GM12878 (cell line): ENCODE results near the gene COA1. TPM values are rescaled to one million over a fixed set of nuclear protein-coding genes. Genes with fewer than 3 reads are reported as not detected.

ENCODE experiments used
- EP300 ChIP-seq, 2 experiments: fragments of 150-350 bp in 1 of 2; IDR thresholded peaks; 2 replicates each; pipeline ENCODE4 v1.6.1; 2011 to 2012; ENCODE audit warnings: low read depth in 2 of 2, low read length in 2 of 2, borderline replicate concordance in 1 of 2, improper control_type of control experiment in 1 of 2, inconsistent platforms in 1 of 2; ENCODE audit not compliant: control insufficient read depth in 1 of 2
- ETV6 ChIP-seq, 2 experiments: fragments of 450-650 bp in 1 of 2; IDR thresholded peaks in 1 of 2; conservative IDR thresholded peaks in 1 of 2; 2 replicates each; pipeline ENCODE4 v1.6.1; 2014; ENCODE audit warnings: antibody characterized with exemption in 1 of 2, borderline replicate concordance in 1 of 2, low read depth in 1 of 2, mild to moderate bottlenecking in 1 of 2, moderate library complexity in 1 of 2
- FOXK2 ChIP-seq: fragments of 450-650 bp; IDR thresholded peaks from 2 replicates; pipeline ENCODE4 v1.6.1; 2017; ENCODE audit warnings: mild to moderate bottlenecking, moderate library complexity
- FOXM1 ChIP-seq: IDR thresholded peaks from 2 replicates; pipeline ENCODE4 v1.6.1; 2012; ENCODE audit warnings: low read depth, mild to moderate bottlenecking, inconsistent platforms, low read length, moderate library complexity
- GATAD2B ChIP-seq: fragments of 450-650 bp; conservative IDR thresholded peaks from 2 replicates; pipeline ENCODE4 v1.6.1; 2017; ENCODE audit warnings: low read depth, mild to moderate bottlenecking, moderate library complexity
- HDAC2 ChIP-seq: fragments of 200-600 bp; sonication (generic); IDR thresholded peaks from 2 replicates; pipeline ENCODE4 v1.6.1; 2017
- IKZF1 ChIP-seq: fragments of 450-650 bp; conservative IDR thresholded peaks from 2 replicates; pipeline ENCODE4 v1.6.1; 2017; ENCODE audit warnings: antibody characterized with exemption, mild to moderate bottlenecking
- IRF3 ChIP-seq: fragments of 450-650 bp; IDR thresholded peaks from 2 replicates; pipeline ENCODE4 v1.6.1; 2014; ENCODE audit warnings: mild to moderate bottlenecking
- JUND ChIP-seq: IDR thresholded peaks from 2 replicates; pipeline ENCODE4 v1.6.1; 2012; ENCODE audit warnings: low read depth, mild to moderate bottlenecking, low read length, improper control_type of control experiment, moderate library complexity
- MTA2 ChIP-seq: fragments of 450-650 bp; IDR thresholded peaks from 2 replicates; pipeline ENCODE4 v1.6.1; 2016; ENCODE audit warnings: low read depth, mild to moderate bottlenecking, moderate library complexity
- MXI1 ChIP-seq: fragments of 150-350 bp; IDR thresholded peaks from 2 replicates; pipeline ENCODE4 v1.6.1; 2011; ENCODE audit warnings: low read depth, mild to moderate bottlenecking, inconsistent platforms, low read length, improper control_type of control experiment
- NBN ChIP-seq: fragments of 450-650 bp; IDR thresholded peaks from 2 replicates; pipeline ENCODE4 v1.6.1; 2016
- RELB ChIP-seq: fragments of 450-650 bp; IDR thresholded peaks from 2 replicates; pipeline ENCODE4 v1.6.1; 2017; ENCODE audit warnings: low read depth, mild to moderate bottlenecking, moderate library complexity
- RUNX3 ChIP-seq: IDR thresholded peaks from 2 replicates; pipeline ENCODE4 v1.6.1; 2012; ENCODE audit warnings: low read length, inconsistent platforms
- SIN3A ChIP-seq: IDR thresholded peaks from 2 replicates; pipeline ENCODE4 v1.6.1; 2012; ENCODE audit warnings: low read depth, low read length, improper control_type of control experiment
- TCF12 ChIP-seq: IDR thresholded peaks from 2 replicates; pipeline ENCODE4 v1.6.1; 2011; ENCODE audit warnings: low read depth, mild to moderate bottlenecking, low read length
- ZNF217 ChIP-seq: fragments of 450-650 bp; IDR thresholded peaks from 2 replicates; pipeline ENCODE4 v1.6.1; 2017; ENCODE audit warnings: antibody characterized with exemption, mild to moderate bottlenecking
- ZNF24 ChIP-seq: fragments of 450-650 bp; IDR thresholded peaks from 2 replicates; pipeline ENCODE4 v1.6.1; 2017; ENCODE audit warnings: antibody characterized with exemption, mild to moderate bottlenecking
- polyA plus RNA-seq, 11 experiments: library from polyadenylated mRNA; depleted of rRNA in 4 of 11; unstranded in 6 of 11; stranded (reverse) in 5 of 11; fragments of >200 nt; fragmentation: Nextera tagmentation in 4 of 11; fragmentation: Illumina TruSeq in 1 of 11; extraction: Ambion mirVana in 4 of 11; extraction: Trizol in 1 of 11; gene quantifications; 1 replicate in 1 of 11; 2 replicates in 10 of 11; pipeline versions ENCODE4 v1.2.1 to v1.2.3, GENCODE V29; 2011 to 2016; ENCODE audit warnings: inconsistent platforms in 2 of 11, missing spikeins in 2 of 11, low read depth in 1 of 11
- total RNA-seq, 4 experiments: library from RNA; depleted of rRNA in 3 of 4; stranded (reverse); fragments of >200 nt in 3 of 4; fragmentation: Illumina TruSeq in 1 of 4; extraction: Trizol in 1 of 4; gene quantifications; 2 replicates each; pipeline versions ENCODE4 v1.2.1 to v1.2.3, GENCODE V29; 2013 to 2021
- TF ChIP-seq, protein P1 (sequence below): fragments of 450-650 bp; conservative IDR thresholded peaks from 2 replicates; pipeline ENCODE4 v1.6.1; 2017; ENCODE audit warnings: mild to moderate bottlenecking, moderate library complexity
- TF ChIP-seq, protein P2 (sequence below): IDR thresholded peaks from 2 replicates; pipeline ENCODE4 v1.6.1; 2012; ENCODE audit warnings: improper control_type of control experiment, low read depth, low read length; ENCODE audit not compliant: insufficient replicate concordance

Gene COA1
- total and polyA plus RNA-seq, 10 of the 15 experiments (the other 5 are each of a cell fraction or from before 2014, with no cell fraction given), result 83.1 to 258 (median 111) TPM

GRCh38 chr7:43758822-43759683 lies 29.7 kb upstream of the COA1 start (continued):
- TF ChIP-seq RUNX3 (peak; percentile 42; the same call in 1 of the 2 replicates), SIN3A (no peak; the same call in none of the 2 replicates), MXI1 (peak; percentile 49; the same call in 1 of the 2 replicates), JUND (no peak), ZNF217 (no peak), MTA2 (no peak), ZNF24 (no peak), IKZF1 (0 out of 2 replicates have a peak, but pooled peaks have one; percentile 1), HDAC2 (no peak), FOXM1 (0 out of 2 replicates have a peak, but pooled peaks have one; percentile 26), NBN (0 out of 2 replicates have a peak, but pooled peaks have one; percentile 13), IRF3 (no peak), EP300 (IDR thresholded peaks at IDR 0.05; ENCODE audit: borderline replicate concordance in 1 of 2, control insufficient read depth in 1 of 2, low read depth in 2 of 2, low read length in 2 of 2) (no peak), GATAD2B (peak; percentile 54; the same call in 1 of the 2 replicates), RELB (no peak), TCF12 (no peak), ETV6 (conservative IDR thresholded peaks at IDR 0.05 in 1 of 2, IDR thresholded peaks at IDR 0.05 in 1 of 2; ENCODE audit: borderline replicate concordance in 1 of 2, low read depth in 1 of 2) (no peak), FOXK2 (no peak)
- TF ChIP-seq, protein P1, sequence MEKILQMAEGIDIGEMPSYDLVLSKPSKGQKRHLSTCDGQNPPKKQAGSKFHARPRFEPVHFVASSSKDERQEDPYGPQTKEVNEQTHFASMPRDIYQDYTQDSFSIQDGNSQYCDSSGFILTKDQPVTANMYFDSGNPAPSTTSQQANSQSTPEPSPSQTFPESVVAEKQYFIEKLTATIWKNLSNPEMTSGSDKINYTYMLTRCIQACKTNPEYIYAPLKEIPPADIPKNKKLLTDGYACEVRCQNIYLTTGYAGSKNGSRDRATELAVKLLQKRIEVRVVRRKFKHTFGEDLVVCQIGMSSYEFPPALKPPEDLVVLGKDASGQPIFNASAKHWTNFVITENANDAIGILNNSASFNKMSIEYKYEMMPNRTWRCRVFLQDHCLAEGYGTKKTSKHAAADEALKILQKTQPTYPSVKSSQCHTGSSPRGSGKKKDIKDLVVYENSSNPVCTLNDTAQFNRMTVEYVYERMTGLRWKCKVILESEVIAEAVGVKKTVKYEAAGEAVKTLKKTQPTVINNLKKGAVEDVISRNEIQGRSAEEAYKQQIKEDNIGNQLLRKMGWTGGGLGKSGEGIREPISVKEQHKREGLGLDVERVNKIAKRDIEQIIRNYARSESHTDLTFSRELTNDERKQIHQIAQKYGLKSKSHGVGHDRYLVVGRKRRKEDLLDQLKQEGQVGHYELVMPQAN, result 0 out of 2 replicates have a peak, but pooled peaks have one; percentile 14
- TF ChIP-seq, protein P2, sequence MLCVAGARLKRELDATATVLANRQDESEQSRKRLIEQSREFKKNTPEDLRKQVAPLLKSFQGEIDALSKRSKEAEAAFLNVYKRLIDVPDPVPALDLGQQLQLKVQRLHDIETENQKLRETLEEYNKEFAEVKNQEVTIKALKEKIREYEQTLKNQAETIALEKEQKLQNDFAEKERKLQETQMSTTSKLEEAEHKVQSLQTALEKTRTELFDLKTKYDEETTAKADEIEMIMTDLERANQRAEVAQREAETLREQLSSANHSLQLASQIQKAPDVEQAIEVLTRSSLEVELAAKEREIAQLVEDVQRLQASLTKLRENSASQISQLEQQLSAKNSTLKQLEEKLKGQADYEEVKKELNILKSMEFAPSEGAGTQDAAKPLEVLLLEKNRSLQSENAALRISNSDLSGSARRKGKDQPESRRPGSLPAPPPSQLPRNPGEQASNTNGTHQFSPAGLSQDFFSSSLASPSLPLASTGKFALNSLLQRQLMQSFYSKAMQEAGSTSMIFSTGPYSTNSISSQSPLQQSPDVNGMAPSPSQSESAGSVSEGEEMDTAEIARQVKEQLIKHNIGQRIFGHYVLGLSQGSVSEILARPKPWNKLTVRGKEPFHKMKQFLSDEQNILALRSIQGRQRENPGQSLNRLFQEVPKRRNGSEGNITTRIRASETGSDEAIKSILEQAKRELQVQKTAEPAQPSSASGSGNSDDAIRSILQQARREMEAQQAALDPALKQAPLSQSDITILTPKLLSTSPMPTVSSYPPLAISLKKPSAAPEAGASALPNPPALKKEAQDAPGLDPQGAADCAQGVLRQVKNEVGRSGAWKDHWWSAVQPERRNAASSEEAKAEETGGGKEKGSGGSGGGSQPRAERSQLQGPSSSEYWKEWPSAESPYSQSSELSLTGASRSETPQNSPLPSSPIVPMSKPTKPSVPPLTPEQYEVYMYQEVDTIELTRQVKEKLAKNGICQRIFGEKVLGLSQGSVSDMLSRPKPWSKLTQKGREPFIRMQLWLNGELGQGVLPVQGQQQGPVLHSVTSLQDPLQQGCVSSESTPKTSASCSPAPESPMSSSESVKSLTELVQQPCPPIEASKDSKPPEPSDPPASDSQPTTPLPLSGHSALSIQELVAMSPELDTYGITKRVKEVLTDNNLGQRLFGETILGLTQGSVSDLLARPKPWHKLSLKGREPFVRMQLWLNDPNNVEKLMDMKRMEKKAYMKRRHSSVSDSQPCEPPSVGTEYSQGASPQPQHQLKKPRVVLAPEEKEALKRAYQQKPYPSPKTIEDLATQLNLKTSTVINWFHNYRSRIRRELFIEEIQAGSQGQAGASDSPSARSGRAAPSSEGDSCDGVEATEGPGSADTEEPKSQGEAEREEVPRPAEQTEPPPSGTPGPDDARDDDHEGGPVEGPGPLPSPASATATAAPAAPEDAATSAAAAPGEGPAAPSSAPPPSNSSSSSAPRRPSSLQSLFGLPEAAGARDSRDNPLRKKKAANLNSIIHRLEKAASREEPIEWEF, result no peak
